Nephron (organoid): Measurements from ENCODE around the gene RPA3.
"Not testable (repeated sequence)": the region's sequence is repeated elsewhere in the genome, so short reads cannot be mapped to it uniquely, and the experiment has no call there.

Experiments used
- H3K27ac Mint-ChIP-seq, 3 experiments: 2 replicates each; pipeline ENCODE4 v1.8.0; 2020; ENCODE audit warnings: mixed read lengths in 3 of 3, mild to moderate bottlenecking in 2 of 3, moderate library complexity in 1 of 3
- H3K27me3 Mint-ChIP-seq: 2 replicates; pipeline ENCODE4 v1.8.0; 2021; ENCODE audit warnings: low read depth, mild to moderate bottlenecking, moderate library complexity, mixed read lengths
- H3K36me3 Mint-ChIP-seq: 2 replicates; pipeline ENCODE4 v1.8.0; 2020; ENCODE audit warnings: low read depth, mixed read lengths
- H3K4me1 Mint-ChIP-seq: 2 replicates; pipeline ENCODE4 v1.8.0; 2020; ENCODE audit warnings: mixed read lengths
- H3K4me3 Mint-ChIP-seq, 3 experiments: 2 replicates each; pipeline ENCODE4 v1.8.0; 2020; ENCODE audit warnings: mild to moderate bottlenecking in 3 of 3, mixed read lengths in 3 of 3, moderate library complexity in 2 of 3
- H3K9me3 Mint-ChIP-seq: 2 replicates; pipeline ENCODE4 v1.8.0; 2020; ENCODE audit warnings: mixed read lengths
- CTCF ChIP-seq, 3 experiments: fragments of 200-600 bp; sonication (generic); IDR thresholded peaks; one replicate each; pipeline ENCODE4 v1.5.0; 2021; ENCODE audit warnings: antibody characterized with exemption in 3 of 3; ENCODE audit not compliant: unreplicated experiment in 3 of 3

RPA3 gene

GRCh38 chr7:7667187-7667586 is 51.2 kb downstream of the RPA3 start:
- Mint-ChIP-seq H3K36me3 (no peaks in the 10 kb centered on the region), H3K9me3 (no peaks in the 10 kb centered on the region), H3K4me1 (no peaks in the 10 kb centered on the region), H3K4me3 (no peak overlapping the region), H3K27me3 (no peaks in the 10 kb centered on the region), H3K27ac (no peak overlapping the region)
- no peak for TF ChIP-seq CTCF (IDR thresholded peaks at IDR 0.05; ENCODE audit: unreplicated experiment in 3 of 3)

- Mint-ChIP-seq H3K27me3 (no peaks in the 10 kb centered on the region), H3K27ac (no peak overlapping the region), H3K9me3 (peaks cover 9% of the 10 kb centered on the region), H3K4me3 (no peak overlapping the region), H3K4me1 (no peaks in the 10 kb centered on the region), H3K36me3 (peaks cover 6% of the 10 kb centered on the region)
- TF ChIP-seq CTCF (IDR thresholded peaks at IDR 0.05; ENCODE audit: unreplicated experiment in 3 of 3), result no peak
These were observed 53.4 kb downstream of the RPA3 start for GRCh38 chr7:7665031-7665430.

GRCh38 chr7:7664291-7664690 is 54.1 kb downstream of the RPA3 start:
- peak overlapping the region in 1 of 3 experiments; percentile 24 for H3K27ac Mint-ChIP-seq
- H3K4me1 Mint-ChIP-seq, result no peaks in the 10 kb centered on the region
- TF ChIP-seq CTCF (IDR thresholded peaks at IDR 0.05; ENCODE audit: unreplicated experiment in 3 of 3), result no peak
- no peak overlapping the region for H3K4me3 Mint-ChIP-seq
- H3K36me3 Mint-ChIP-seq, result peaks cover 13% of the 10 kb centered on the region
- H3K27me3 Mint-ChIP-seq, result no peaks in the 10 kb centered on the region
- peaks cover 17% of the 10 kb centered on the region for H3K9me3 Mint-ChIP-seq

GRCh38 chr7:7662527-7662926 is 55.9 kb downstream of the RPA3 start:
- peaks cover 29% of the 10 kb centered on the region for H3K36me3 Mint-ChIP-seq
- H3K9me3 Mint-ChIP-seq, result peaks cover 35% of the 10 kb centered on the region
- no peaks in the 10 kb centered on the region for H3K4me1 Mint-ChIP-seq
- TF ChIP-seq CTCF (IDR thresholded peaks at IDR 0.05; ENCODE audit: unreplicated experiment in 3 of 3), result peak in 1 of 3 experiments; percentile 40
- no peak overlapping the region for H3K4me3 Mint-ChIP-seq
- H3K27ac Mint-ChIP-seq, result no peak overlapping the region
- no peaks in the 10 kb centered on the region for H3K27me3 Mint-ChIP-seq

- H3K27me3 Mint-ChIP-seq, H3K4me3 Mint-ChIP-seq, H3K27ac Mint-ChIP-seq: not testable (repeated sequence)
- Mint-ChIP-seq H3K36me3 (peaks cover 37% of the 10 kb centered on the region), H3K4me1 (peaks cover 16% of the 10 kb centered on the region), H3K9me3 (peaks cover 42% of the 10 kb centered on the region)
These were observed 61.9 kb downstream of the RPA3 start for GRCh38 chr7:7656459-7656858.

GRCh38 chr7:7654964-7655715 is 63.3 kb downstream of the RPA3 start:
- no peak for TF ChIP-seq CTCF (IDR thresholded peaks at IDR 0.05; ENCODE audit: unreplicated experiment in 3 of 3)

More at GRCh38 chr7:7654964-7655715, 63.3 kb downstream of the RPA3 start:
- Mint-ChIP-seq H3K36me3 (peaks cover 32% of the 10 kb centered on the region), H3K27ac (no peak overlapping the region), H3K4me3 (no peak overlapping the region), H3K9me3 (peaks cover 34% of the 10 kb centered on the region), H3K4me1 (peaks cover 20% of the 10 kb centered on the region), H3K27me3 (no peaks in the 10 kb centered on the region)
